HEK293 (cell line): ENCODE data around the gene S1PR1.

Source experiments
- ELK4 ChIP-seq: IDR thresholded peaks from 2 replicates; pipeline ENCODE4 v1.6.1; 2011; ENCODE audit warnings: mild to moderate bottlenecking, low read depth, low read length, borderline replicate concordance
- PRDM10 ChIP-seq: fragments of 450-650 bp; formaldehyde crosslinking; IDR thresholded peaks from 2 replicates; pipeline ENCODE4 v1.5.1; 2016; ENCODE audit warnings: missing biosample characterization, missing genetic modification characterization
- TSHZ1 ChIP-seq: fragments of 450-650 bp; formaldehyde crosslinking; IDR thresholded peaks from 2 replicates; pipeline ENCODE4 v1.5.1; 2016; ENCODE audit warnings: missing biosample characterization, missing genetic modification characterization, borderline replicate concordance
- ZBTB8A ChIP-seq: fragments of 450-650 bp; formaldehyde crosslinking; IDR thresholded peaks from 2 replicates; pipeline ENCODE4 v1.5.1; 2016; ENCODE audit warnings: missing biosample characterization, missing genetic modification characterization
- ZFP69B ChIP-seq: fragments of 450-650 bp; formaldehyde crosslinking; IDR thresholded peaks from 2 replicates; pipeline ENCODE4 v1.5.1; 2016; ENCODE audit warnings: missing biosample characterization, missing genetic modification characterization
- ZNF121 ChIP-seq: fragments of 450-650 bp; formaldehyde crosslinking; IDR thresholded peaks from 2 replicates; pipeline ENCODE4 v1.5.1; 2016; ENCODE audit warnings: missing biosample characterization, missing genetic modification characterization
- ZNF148 ChIP-seq: fragments of 450-650 bp; formaldehyde crosslinking; IDR thresholded peaks from 2 replicates; pipeline ENCODE4 v1.5.0; 2017; ENCODE audit warnings: missing biosample characterization, missing genetic modification characterization, borderline replicate concordance
- ZNF169 ChIP-seq: fragments of 450-650 bp; formaldehyde crosslinking; IDR thresholded peaks from 2 replicates; pipeline ENCODE4 v1.5.1; 2016; ENCODE audit warnings: missing biosample characterization, missing genetic modification characterization
- ZNF175 ChIP-seq: fragments of 450-650 bp; formaldehyde crosslinking; IDR thresholded peaks from 2 replicates; pipeline ENCODE4 v1.5.1; 2016; ENCODE audit warnings: missing biosample characterization, missing genetic modification characterization
- ZNF18 ChIP-seq: fragments of 450-650 bp; formaldehyde crosslinking; IDR thresholded peaks from 2 replicates; pipeline ENCODE4 v1.5.1; 2016; ENCODE audit warnings: missing biosample characterization, missing genetic modification characterization
- ZNF2 ChIP-seq: fragments of 450-650 bp; formaldehyde crosslinking; IDR thresholded peaks from 2 replicates; pipeline ENCODE4 v1.5.1; 2016; ENCODE audit warnings: missing biosample characterization, missing genetic modification characterization
- ZNF248 ChIP-seq: fragments of 450-650 bp; formaldehyde crosslinking; IDR thresholded peaks from 2 replicates; pipeline ENCODE4 v1.5.1; 2017; ENCODE audit warnings: missing biosample characterization, missing genetic modification characterization
- ZNF26 ChIP-seq: fragments of 450-650 bp; formaldehyde crosslinking; IDR thresholded peaks from 2 replicates; pipeline ENCODE4 v1.5.1; 2016; ENCODE audit warnings: missing biosample characterization, missing genetic modification characterization
- ZNF350 ChIP-seq: fragments of 450-650 bp; formaldehyde crosslinking; IDR thresholded peaks from 2 replicates; pipeline ENCODE4 v1.5.0; 2017; ENCODE audit warnings: missing biosample characterization, mild to moderate bottlenecking, missing genetic modification characterization
- ZNF37A ChIP-seq: fragments of 450-650 bp; IDR thresholded peaks from 2 replicates; pipeline ENCODE4 v1.5.1; 2018; ENCODE audit warnings: missing biosample characterization, missing genetic modification characterization
- ZNF391 ChIP-seq: fragments of 450-650 bp; formaldehyde crosslinking; IDR thresholded peaks from 2 replicates; pipeline ENCODE4 v1.5.1; 2016; ENCODE audit warnings: low read depth, missing biosample characterization, missing genetic modification characterization, borderline replicate concordance
- ZNF423 ChIP-seq: fragments of 450-650 bp; formaldehyde crosslinking; IDR thresholded peaks from 2 replicates; pipeline ENCODE4 v1.5.1; 2016; ENCODE audit warnings: missing biosample characterization, missing genetic modification characterization
- ZNF48 ChIP-seq: fragments of 450-650 bp; formaldehyde crosslinking; IDR thresholded peaks from 2 replicates; pipeline ENCODE4 v1.5.1; 2016; ENCODE audit warnings: missing biosample characterization, missing genetic modification characterization
- ZNF501 ChIP-seq: fragments of 450-650 bp; formaldehyde crosslinking; IDR thresholded peaks from 2 replicates; pipeline ENCODE4 v1.5.1; 2016; ENCODE audit warnings: missing biosample characterization, missing genetic modification characterization
- ZNF623 ChIP-seq: fragments of 450-650 bp; formaldehyde crosslinking; IDR thresholded peaks from 2 replicates; pipeline ENCODE4 v1.5.1; 2016; ENCODE audit warnings: missing biosample characterization, missing genetic modification characterization
- TF ChIP-seq, protein P1 (sequence below): fragments of 450-650 bp; formaldehyde crosslinking; IDR thresholded peaks from 2 replicates; pipeline ENCODE4 v1.5.1; 2016; ENCODE audit warnings: missing biosample characterization, missing genetic modification characterization, low read depth

The S1PR1 gene

DNA sequence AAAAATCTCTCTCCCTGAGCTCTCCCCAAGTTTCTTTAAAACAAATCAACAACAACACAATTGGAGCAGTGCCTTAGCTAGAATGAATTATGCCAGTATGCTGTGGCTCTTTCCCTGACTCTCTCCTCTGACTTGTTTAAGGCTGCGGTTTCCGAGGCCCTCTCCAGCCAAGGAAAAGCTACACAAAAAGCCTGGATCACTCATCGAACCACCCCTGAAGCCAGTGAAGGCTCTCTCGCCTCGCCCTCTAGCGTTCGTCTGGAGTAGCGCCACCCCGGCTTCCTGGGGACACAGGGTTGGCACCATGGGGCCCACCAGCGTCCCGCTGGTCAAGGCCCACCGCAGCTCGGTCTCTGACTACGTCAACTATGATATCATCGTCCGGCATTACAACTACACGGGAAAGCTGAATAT, 1.9 kb downstream of the S1PR1 start (continued):
- TF ChIP-seq, protein P1, sequence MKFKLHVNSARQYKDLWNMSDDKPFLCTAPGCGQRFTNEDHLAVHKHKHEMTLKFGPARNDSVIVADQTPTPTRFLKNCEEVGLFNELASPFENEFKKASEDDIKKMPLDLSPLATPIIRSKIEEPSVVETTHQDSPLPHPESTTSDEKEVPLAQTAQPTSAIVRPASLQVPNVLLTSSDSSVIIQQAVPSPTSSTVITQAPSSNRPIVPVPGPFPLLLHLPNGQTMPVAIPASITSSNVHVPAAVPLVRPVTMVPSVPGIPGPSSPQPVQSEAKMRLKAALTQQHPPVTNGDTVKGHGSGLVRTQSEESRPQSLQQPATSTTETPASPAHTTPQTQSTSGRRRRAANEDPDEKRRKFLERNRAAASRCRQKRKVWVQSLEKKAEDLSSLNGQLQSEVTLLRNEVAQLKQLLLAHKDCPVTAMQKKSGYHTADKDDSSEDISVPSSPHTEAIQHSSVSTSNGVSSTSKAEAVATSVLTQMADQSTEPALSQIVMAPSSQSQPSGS (tag by site-specific recombination): peak; percentile 78
- TF ChIP-seq TSHZ1 (tag by site-specific recombination): no peak
- no peak for TF ChIP-seq ZNF391
- TF ChIP-seq ZNF148 (tag by site-specific recombination): no peak
- TF ChIP-seq ZNF501 (tag by site-specific recombination): peak; percentile 56; the same call in 1 of the 2 replicates
- TF ChIP-seq ZNF248 (tag by site-specific recombination): no peak
- no peak for TF ChIP-seq ZNF175 (tag by site-specific recombination)
- TF ChIP-seq ZFP69B: peak; percentile 100
- TF ChIP-seq ZNF2: peak; percentile 55
- TF ChIP-seq ZNF26: no peak
- peak; percentile 72; the same call in 1 of the 2 replicates for TF ChIP-seq ZNF423
- no peak for TF ChIP-seq ZNF350 (tag by site-specific recombination)
- TF ChIP-seq ZNF623 (tag by site-specific recombination): no peak
- TF ChIP-seq ZNF37A: no peak
- no peak for TF ChIP-seq PRDM10 (tag by site-specific recombination)
- TF ChIP-seq ZNF48 (tag by site-specific recombination): no peak
- no peak for TF ChIP-seq ZNF121
- no peak; the same call in 1 of the 2 replicates for TF ChIP-seq ZNF18
- TF ChIP-seq ZBTB8A: peak; percentile 35; the same call in 1 of the 2 replicates
- TF ChIP-seq ELK4: no peak
- no peak for TF ChIP-seq ZNF169
